ENCODE results near the gene CARS2. TPM values are rescaled to one million over a fixed set of nuclear protein-coding genes. Genes with fewer than 3 reads are reported as not detected.

Gene CARS2
- total RNA-seq, 1 experiment from 2014 or later, result 31.9 TPM

GRCh38 chr13:110714797-110715394 lies 9.0 kb upstream of the CARS2 start:
- Histone ChIP-seq H3K4me1 (ENCODE audit: control insufficient read depth, insufficient read depth, low read length) (no peaks in the 10 kb centered on the region; the same call in 1 of the 2 replicates), H3K4me3 (ENCODE audit: low read depth in 2 of 2, low read length in 2 of 2) (peak overlapping the region; percentile 74 to 81), H3K27me3 (ENCODE audit: control insufficient read depth, insufficient read depth, low read length) (no peaks in the 10 kb centered on the region), H3K9me3 (ENCODE audit: control insufficient read depth, insufficient read depth, low read depth, low read length) (no peaks in the 10 kb centered on the region), H3K27ac (ENCODE audit: low read length) (peak overlapping the region; percentile 79), H3K36me3 (ENCODE audit: control insufficient read depth, insufficient read depth, low read length) (peaks cover 9% of the 10 kb centered on the region; the same call in 1 of the 2 replicates)
- BruUV-seq (replicated peaks), result no TSS peak
- TF ChIP-seq TCF7L2 (IDR thresholded peaks at IDR 0.05; ENCODE audit: low read depth, low read length), result no peak
- peak; percentile 99 for TF ChIP-seq POLR2AphosphoS5 (IDR thresholded peaks at IDR 0.05; ENCODE audit: low read depth, low read length)
- no peak for ATAC-seq
- in situ Hi-C loops (cut with HindIII; ENCODE audit: low pct_unique_long_range_greater_than_20kb, low sequenced_read_pairs) (no loop called here), intact Hi-C loops (cut with micrococcal nuclease; ENCODE audit: unreplicated experiment) (no loop called here)
- no peak for DNase-seq (ENCODE audit: low read depth, low spot score)
- ChIA-PET POLR2A (interaction anchor here (0.6 to 0.7 kb wide), 2 partner anchors 81 to 98 kb away, joined by 6 to 8 read pairs; no protein-coding TSS in a partner anchor), CTCF (no interaction called here)

GRCh38 chr13:110713981-110714796 lies 8.3 kb upstream of the CARS2 start:
- Histone ChIP-seq H3K27me3 (ENCODE audit: control insufficient read depth, insufficient read depth, low read length) (no peaks in the 10 kb centered on the region), H3K36me3 (ENCODE audit: control insufficient read depth, insufficient read depth, low read length) (peaks cover 9% of the 10 kb centered on the region; the same call in 1 of the 2 replicates), H3K9me3 (ENCODE audit: control insufficient read depth, insufficient read depth, low read depth, low read length) (no peaks in the 10 kb centered on the region), H3K27ac (ENCODE audit: low read length) (peak overlapping the region; percentile 79; the same call in 1 of the 2 replicates), H3K4me3 (ENCODE audit: low read depth in 2 of 2, low read length in 2 of 2) (peak overlapping the region; percentile 74 to 81), H3K4me1 (ENCODE audit: control insufficient read depth, insufficient read depth, low read length) (no peaks in the 10 kb centered on the region; the same call in 1 of the 2 replicates)
- BruUV-seq (replicated peaks), result no TSS peak
- DNase-seq (ENCODE audit: low read depth, low spot score) (no peak), ATAC-seq (no peak)
- in situ Hi-C loops (cut with HindIII; ENCODE audit: low pct_unique_long_range_greater_than_20kb, low sequenced_read_pairs) (no loop called here), intact Hi-C loops (cut with micrococcal nuclease; ENCODE audit: unreplicated experiment) (no loop called here)
- ChIA-PET POLR2A (no interaction called here), CTCF (no interaction called here)
- TF ChIP-seq SIN3A (IDR thresholded peaks at IDR 0.05; ENCODE audit: borderline replicate concordance, insufficient read depth, low read depth, low read length), result no peak
- TF ChIP-seq REST (IDR thresholded peaks at IDR 0.05; ENCODE audit: insufficient read depth in 1 of 2, low read depth in 2 of 2, low read length in 1 of 2), result no peak
- TF ChIP-seq POLR2AphosphoS5 (IDR thresholded peaks at IDR 0.05; ENCODE audit: low read depth, low read length), result no peak
- no peak for TF ChIP-seq CTCF (IDR thresholded peaks at IDR 0.05)
- TF ChIP-seq TCF7L2 (IDR thresholded peaks at IDR 0.05; ENCODE audit: low read depth, low read length), result no peak
